H9 (cell line): ENCODE data around the gene TEAD1. TPM values are rescaled to one million over a fixed set of nuclear protein-coding genes. Genes with fewer than 3 reads are reported as not detected.

Source experiments
- DNase-seq: peaks from one replicate; pipeline ENCODE4 v3.0.0-alpha.2; 2017
- H2AFZ ChIP-seq: one replicate; pipeline ENCODE4 v1.6.1; 2013; ENCODE audit warnings: mild to moderate bottlenecking, low read length, control low read depth, moderate library complexity
- H2AK5ac ChIP-seq: 2 replicates; pipeline ENCODE4 v1.6.1; 2013; ENCODE audit warnings: low read length, control low read depth, mixed read lengths; ENCODE audit not compliant: insufficient read length
- H2BK120ac ChIP-seq: one replicate; pipeline ENCODE4 v1.6.1; 2013; ENCODE audit warnings: low read depth, mild to moderate bottlenecking, low read length, control low read depth, inconsistent platforms; ENCODE audit not compliant: poor library complexity, severe bottlenecking
- H2BK12ac ChIP-seq: 2 replicates; pipeline ENCODE4 v1.6.1; 2013; ENCODE audit warnings: low read length, control low read depth, mixed read lengths, low read depth; ENCODE audit not compliant: insufficient read length
- H2BK15ac ChIP-seq: 2 replicates; pipeline ENCODE4 v1.6.1; 2013; ENCODE audit warnings: low read depth, low read length, control low read depth
- H2BK20ac ChIP-seq: one replicate; pipeline ENCODE4 v1.6.1; 2013; ENCODE audit warnings: low read depth, mild to moderate bottlenecking, low read length, control low read depth, inconsistent platforms; ENCODE audit not compliant: poor library complexity, severe bottlenecking
- H2BK5ac ChIP-seq: 2 replicates; pipeline ENCODE4 v1.6.1; 2013; ENCODE audit warnings: low read length, control low read depth, mixed read lengths; ENCODE audit not compliant: insufficient read length
- H3K14ac ChIP-seq: 2 replicates; pipeline ENCODE4 v1.6.1; 2013; ENCODE audit warnings: low read length, control low read depth; ENCODE audit not compliant: insufficient read depth
- H3K18ac ChIP-seq: 2 replicates; pipeline ENCODE4 v1.6.1; 2013; ENCODE audit warnings: low read depth, mild to moderate bottlenecking, mixed read lengths, low read length, control low read depth; ENCODE audit not compliant: insufficient read length
- H3K23ac ChIP-seq: 2 replicates; pipeline ENCODE4 v1.6.1; 2013; ENCODE audit warnings: low read length, control low read depth, mixed read lengths, low read depth; ENCODE audit not compliant: insufficient read length
- H3K23me2 ChIP-seq: 2 replicates; pipeline ENCODE4 v1.6.1; 2013; ENCODE audit warnings: low read depth, mild to moderate bottlenecking, mixed read lengths, low read length, control low read depth; ENCODE audit not compliant: insufficient read length, poor library complexity, severe bottlenecking
- H3K27ac ChIP-seq: 2 replicates; pipeline ENCODE4 v1.5.1; 2013; ENCODE audit warnings: low read length, control low read depth, mixed read lengths, low read depth; ENCODE audit not compliant: insufficient read length
- H3K27me3 ChIP-seq: 2 replicates; pipeline ENCODE4 v1.6.1; 2013; ENCODE audit warnings: low read length, control low read depth, inconsistent platforms; ENCODE audit not compliant: insufficient read depth
- H3K4ac ChIP-seq: 2 replicates; pipeline ENCODE4 v1.6.1; 2013; ENCODE audit warnings: low read depth, mild to moderate bottlenecking, control low read depth, inconsistent platforms, low read length, moderate library complexity
- H3K4me1 ChIP-seq: 2 replicates; pipeline ENCODE4 v1.6.1; 2013; ENCODE audit warnings: low read length, control low read depth, inconsistent platforms; ENCODE audit not compliant: insufficient read depth
- H3K4me2 ChIP-seq: 2 replicates; pipeline ENCODE4 v1.6.1; 2013; ENCODE audit warnings: low read length, control low read depth, mixed read lengths; ENCODE audit not compliant: insufficient read length, insufficient read depth
- H3K56ac ChIP-seq: 2 replicates; pipeline ENCODE4 v1.6.1; 2013; ENCODE audit warnings: low read depth, mild to moderate bottlenecking, mixed read lengths, low read length, control low read depth; ENCODE audit not compliant: insufficient read length
- H3K79me1 ChIP-seq: 2 replicates; pipeline ENCODE4 v1.6.1; 2013; ENCODE audit warnings: low read depth, mild to moderate bottlenecking, moderate library complexity, low read length, control low read depth, inconsistent platforms; ENCODE audit not compliant: insufficient read depth, poor library complexity, severe bottlenecking
- H3K79me2 ChIP-seq: 2 replicates; pipeline ENCODE4 v1.6.1; 2013; ENCODE audit warnings: low read length, control low read depth, inconsistent platforms; ENCODE audit not compliant: insufficient read depth
- H3K9ac ChIP-seq: 2 replicates; pipeline ENCODE4 v1.6.1; 2013; ENCODE audit warnings: low read length, control low read depth, mixed read lengths; ENCODE audit not compliant: insufficient read length; ENCODE audit errors: extremely low read depth
- H3K9me3 ChIP-seq: one replicate; pipeline ENCODE4 v1.6.1; 2013; ENCODE audit warnings: low read depth, low read length, inconsistent platforms; ENCODE audit not compliant: control insufficient read depth
- H3T11ph ChIP-seq: one replicate; pipeline ENCODE4 v1.6.1; 2013; ENCODE audit warnings: mild to moderate bottlenecking, low read length, control low read depth, inconsistent platforms
- H4K20me1 ChIP-seq: one replicate; pipeline ENCODE4 v1.6.1; 2013; ENCODE audit not compliant: control insufficient read depth, insufficient read length, insufficient read depth
- H4K5ac ChIP-seq: 2 replicates; pipeline ENCODE4 v1.6.1; 2013; ENCODE audit warnings: low read depth, mild to moderate bottlenecking, mixed read lengths, low read length, control low read depth; ENCODE audit not compliant: insufficient read length
- H4K8ac ChIP-seq: replicated peaks from 2 replicates; pipeline ENCODE4 v1.6.1; 2013; ENCODE audit warnings: low read length, control low read depth, mixed read lengths, low read depth; ENCODE audit not compliant: insufficient read length
- H4K91ac ChIP-seq: 2 replicates; pipeline ENCODE4 v1.6.1; 2013; ENCODE audit warnings: low read depth, mild to moderate bottlenecking, moderate library complexity, mixed read lengths, low read length, control low read depth; ENCODE audit not compliant: insufficient read length
- H3K27ac Mint-ChIP-seq, 3 experiments: 2 replicates in 2 of 3; 3 replicates in 1 of 3; pipeline ENCODE4 v1.8.0; 2020 to 2021; ENCODE audit warnings: mixed read lengths in 3 of 3, mild to moderate bottlenecking in 1 of 3, moderate library complexity in 1 of 3
- H3K27me3 Mint-ChIP-seq: 2 replicates; pipeline ENCODE4 v1.8.0; 2021; ENCODE audit warnings: low read depth, mild to moderate bottlenecking, moderate library complexity, mixed read lengths
- H3K36me3 Mint-ChIP-seq, 3 experiments: 2 replicates in 2 of 3; 3 replicates in 1 of 3; pipeline ENCODE4 v1.8.0; 2020 to 2021; ENCODE audit warnings: low read depth in 3 of 3, mixed read lengths in 3 of 3; ENCODE audit not compliant: insufficient read depth in 1 of 3
- H3K4me1 Mint-ChIP-seq, 2 experiments: 2 replicates each; pipeline ENCODE4 v1.8.0; 2020; ENCODE audit warnings: mixed read lengths in 2 of 2
- H3K4me3 Mint-ChIP-seq, 2 experiments: 2 replicates in 1 of 2; 3 replicates in 1 of 2; pipeline ENCODE4 v1.8.0; 2020 to 2021; ENCODE audit warnings: mild to moderate bottlenecking in 2 of 2, mixed read lengths in 2 of 2, moderate library complexity in 1 of 2
- H3K9me3 Mint-ChIP-seq, 2 experiments: 2 replicates in 1 of 2; 3 replicates in 1 of 2; pipeline ENCODE4 v1.8.0; 2020; ENCODE audit warnings: mild to moderate bottlenecking in 2 of 2, mixed read lengths in 2 of 2, moderate library complexity in 1 of 2
- WGBS: extraction: QIAGEN DNeasy Blood & Tissue Kit; methylation state at CpG from one replicate; pipeline ENCODE4 v1.1.7; 2013; ENCODE audit warnings: missing lambda C conversion rate, low lambda C conversion rate, mixed read lengths; ENCODE audit not compliant: insufficient read length; ENCODE audit errors: extremely low coverage; 5-methylcytosine and 5-hydroxymethylcytosine counted together
- total RNA-seq: library from RNA; stranded (reverse); gene quantifications from 2 replicates; pipeline ENCODE4 v1.2.1, GENCODE V29; 2021
- TF ChIP-seq, protein P1 (sequence below): fragments of 200-600 bp; sonication (generic); conservative IDR thresholded peaks from 3 replicates; pipeline ENCODE4 v1.8.0; 2021; ENCODE audit warnings: antibody characterized with exemption, mild to moderate bottlenecking

TEAD1 gene
- total RNA-seq, 1 experiment from 2014 or later = 75.1 TPM

DNA sequence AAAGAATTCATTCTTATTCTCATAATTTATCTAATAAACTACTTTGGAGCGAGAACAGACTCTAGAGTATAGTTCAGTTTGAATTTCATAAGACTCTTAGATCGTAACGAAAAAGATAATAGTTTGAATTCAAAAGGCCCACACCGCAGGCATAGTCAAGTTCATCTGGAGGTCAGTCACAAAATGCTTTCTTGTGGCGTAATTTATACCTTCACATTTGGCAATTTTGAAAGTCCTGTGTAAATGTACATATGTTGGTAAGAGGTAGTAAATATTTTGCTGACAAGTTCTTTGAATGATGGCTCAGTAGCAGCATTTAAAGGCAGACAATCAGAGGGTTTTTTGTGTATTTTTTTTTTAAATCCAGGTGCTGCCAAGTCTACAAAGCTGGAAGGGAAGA lies 88.1 kb downstream of the TEAD1 start:
- H3K4me1 Mint-ChIP-seq = peaks cover 18 to 23% of the 10 kb centered on the region in 2 experiments
- H3K79me2 ChIP-seq = peaks cover 5% of the 10 kb centered on the region; the same call in 1 of the 2 replicates

More for the DNA sequence above, 88.1 kb downstream of the TEAD1 start:
- Histone ChIP-seq H4K5ac (no peak overlapping the region), H2BK120ac (no peak overlapping the region), H3K4ac (no peak overlapping the region), H3K9me3 (no peaks in the 10 kb centered on the region), H3K27ac (no peak overlapping the region), H2AFZ (no peak overlapping the region), H2BK12ac (no peak overlapping the region), H2AK5ac (no peak overlapping the region), H3K14ac (no peak overlapping the region), H3K56ac (no peak overlapping the region), H3K27me3 (no peaks in the 10 kb centered on the region), H3K18ac (no peak overlapping the region), H3K4me1 (no peaks in the 10 kb centered on the region; the same call in 1 of the 2 replicates), H2BK15ac (no peak overlapping the region), H4K8ac (no peak overlapping the region), H3T11ph (no peak overlapping the region), H3K23me2 (no peaks in the 10 kb centered on the region), H4K20me1 (no peaks in the 10 kb centered on the region), H2BK5ac (no peak overlapping the region), H3K4me2 (no peak overlapping the region), H3K9ac (no peak overlapping the region), H3K23ac (no peak overlapping the region), H4K91ac (no peak overlapping the region), H3K79me1 (peaks cover 2% of the 10 kb centered on the region), H2BK20ac (no peak overlapping the region)
- H3K4me3 Mint-ChIP-seq = no peak overlapping the region
- DNase-seq = no peak
- WGBS = no CpG with 5 or more reads among the region's 5 CpGs
- H3K9me3 Mint-ChIP-seq = no peaks in the 10 kb centered on the region
- peak overlapping the region in 1 of 3 experiments; percentile 23; a peak in 1 of 7 replicates for H3K27ac Mint-ChIP-seq
- peaks cover 12 to 28% (median 15%) of the 10 kb centered on the region in 3 experiments; a peak in 6 of 7 replicates for H3K36me3 Mint-ChIP-seq
- TF ChIP-seq, protein P1, sequence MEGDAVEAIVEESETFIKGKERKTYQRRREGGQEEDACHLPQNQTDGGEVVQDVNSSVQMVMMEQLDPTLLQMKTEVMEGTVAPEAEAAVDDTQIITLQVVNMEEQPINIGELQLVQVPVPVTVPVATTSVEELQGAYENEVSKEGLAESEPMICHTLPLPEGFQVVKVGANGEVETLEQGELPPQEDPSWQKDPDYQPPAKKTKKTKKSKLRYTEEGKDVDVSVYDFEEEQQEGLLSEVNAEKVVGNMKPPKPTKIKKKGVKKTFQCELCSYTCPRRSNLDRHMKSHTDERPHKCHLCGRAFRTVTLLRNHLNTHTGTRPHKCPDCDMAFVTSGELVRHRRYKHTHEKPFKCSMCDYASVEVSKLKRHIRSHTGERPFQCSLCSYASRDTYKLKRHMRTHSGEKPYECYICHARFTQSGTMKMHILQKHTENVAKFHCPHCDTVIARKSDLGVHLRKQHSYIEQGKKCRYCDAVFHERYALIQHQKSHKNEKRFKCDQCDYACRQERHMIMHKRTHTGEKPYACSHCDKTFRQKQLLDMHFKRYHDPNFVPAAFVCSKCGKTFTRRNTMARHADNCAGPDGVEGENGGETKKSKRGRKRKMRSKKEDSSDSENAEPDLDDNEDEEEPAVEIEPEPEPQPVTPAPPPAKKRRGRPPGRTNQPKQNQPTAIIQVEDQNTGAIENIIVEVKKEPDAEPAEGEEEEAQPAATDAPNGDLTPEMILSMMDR = no peak
- H3K27me3 Mint-ChIP-seq = no peaks in the 10 kb centered on the region
